Heart right ventricle (tissue), 16 donors: ENCODE results near the gene VAT1L. TPM values are rescaled to one million over a fixed set of nuclear protein-coding genes. Genes with fewer than 3 reads are reported as not detected.

Experiments used
- ATAC-seq, 8 donors: fragments of 200-7000 bp; cut with Tn5 transposase; one replicate each; pipeline ENCODE4 v1.9.1; 2020; ENCODE audit warnings: mild to moderate bottlenecking in 8 of 8, moderate library complexity in 8 of 8, moderate number of reproducible peaks in 1 of 8
- DNase-seq, 2 donors: peaks; one replicate each; pipeline ENCODE4 v3.0.0-alpha.2; 2020
- H3K27ac ChIP-seq, 10 donors: fragments of 200-600 bp; sonication (generic) in 2 of 10; one replicate each; pipeline versions ENCODE4 v1.5.0 to v1.8.0; 2020 to 2022; ENCODE audit warnings: mild to moderate bottlenecking in 3 of 10
- H3K27me3 ChIP-seq, 7 donors: fragments of 200-600 bp; one replicate each; pipeline ENCODE4 v1.8.0; 2021 to 2022; ENCODE audit warnings: mild to moderate bottlenecking in 2 of 7
- H3K36me3 ChIP-seq, 9 donors: fragments of 200-600 bp; sonication (generic) in 1 of 9; one replicate each; pipeline versions ENCODE4 v1.5.0 to v1.8.0; 2020 to 2022; ENCODE audit warnings: mild to moderate bottlenecking in 2 of 9
- H3K4me1 ChIP-seq, 9 donors: fragments of 200-600 bp; sonication (generic) in 1 of 9; one replicate each; pipeline versions ENCODE4 v1.5.0 to v1.8.0; 2020 to 2022; ENCODE audit warnings: mild to moderate bottlenecking in 4 of 9
- H3K4me3 ChIP-seq, 10 donors: fragments of 200-600 bp; sonication (generic) in 2 of 10; one replicate each; pipeline versions ENCODE4 v1.5.0 to v1.8.0; 2020 to 2022; ENCODE audit warnings: mild to moderate bottlenecking in 7 of 10, moderate library complexity in 2 of 10
- H3K9me3 ChIP-seq, 11 donors: fragments of 200-600 bp in 10 of 11; sonication (generic) in 2 of 11; one replicate each; pipeline versions ENCODE4 v1.5.0 to v1.8.0; 2013 to 2022; ENCODE audit warnings: mild to moderate bottlenecking in 2 of 11, control low read depth in 1 of 11, moderate library complexity in 1 of 11
- WGBS, 2 donors: extraction: QIAGEN DNeasy Blood & Tissue Kit; methylation state at CpG; one replicate each; pipeline ENCODE4 v1.1.7; 2013; ENCODE audit warnings: inconsistent platforms in 1 of 2; 5-methylcytosine and 5-hydroxymethylcytosine counted together
- intact Hi-C, 10 donors: fragments of 100-400 bp; cut with DNase I; formaldehyde crosslinking; loops; one replicate each; pipeline versions ENCODE4 v1.11.1 to v1.14.2; 2022
- polyA plus RNA-seq, 2 donors: library from polyadenylated mRNA; stranded (reverse); fragments of 200-250 nt; gene quantifications; one replicate each; pipeline ENCODE4 v1.2.3, GENCODE V29; 2013
- total RNA-seq, 10 donors: library from RNA; stranded (reverse); fragmentation: NEBNext Ultra II Directional in 3 of 10; extraction: Animal tissue kit (Norgen Biotek cat#: 25700) in 3 of 10; gene quantifications; one replicate each; pipeline versions ENCODE4 v1.2.1 to v1.2.4, GENCODE V29; 2021 to 2023
- TF ChIP-seq, protein P1 (sequence below), 9 donors: fragments of 200-600 bp; sonication (generic) in 2 of 9; IDR thresholded peaks; one replicate each; pipeline versions ENCODE4 v1.5.0 to v1.8.0; 2021 to 2022; ENCODE audit warnings: antibody characterized with exemption in 9 of 9, mild to moderate bottlenecking in 5 of 9, moderate library complexity in 1 of 9
- donor health status: Arrhythmogenic right ventricular cardiomyopathy.
- donor health status: ischemic (EF 13 %, LVEDD 7.1; RV severe dilation, severe dysfunction).
- donor health status: healthy with polysubstance abuse.
- donor health status: DM: no; HTN: yes; CAD: no.
- donor health status: DM: no; HTN: no; CAD: no.
- donor health status: ischemic (EF 25% LVEDD 6.9; RV normal size, moderate dysfunction).
- donor health status: ischemic (EF 25% LVEDD 5.7; RV mildly dilated, moderate dysfunction).
- donor health status: healthy.
- donor health status: DM: yes; HTN: yes; CAD: no.
- donor health status: Ischemic cardiomyopathy.
- donor health status: ischemic (EF 35%, LVEDD 5.7; RV mildly dilated, moderate dysfunction).
- donor health status: nonischemic (EF 11% LVEDD 7.7; RV severe dilation, severe dysfunction).
- donor health status: DM: yes; HTN: yes; CAD: no.
- donor health status: PGD.
- donor health status: ischemic (EF 29% LVEDD 5.4; RV normal size, mild dysfunction).
- donor health status: nonischemic (EF 23%, LVEDD 6.1; RV moderate dilation, normal function).

VAT1L gene
- total and polyA plus RNA-seq, 12 donors = 0.19 to 61.0 (median 24.0) TPM

DNA sequence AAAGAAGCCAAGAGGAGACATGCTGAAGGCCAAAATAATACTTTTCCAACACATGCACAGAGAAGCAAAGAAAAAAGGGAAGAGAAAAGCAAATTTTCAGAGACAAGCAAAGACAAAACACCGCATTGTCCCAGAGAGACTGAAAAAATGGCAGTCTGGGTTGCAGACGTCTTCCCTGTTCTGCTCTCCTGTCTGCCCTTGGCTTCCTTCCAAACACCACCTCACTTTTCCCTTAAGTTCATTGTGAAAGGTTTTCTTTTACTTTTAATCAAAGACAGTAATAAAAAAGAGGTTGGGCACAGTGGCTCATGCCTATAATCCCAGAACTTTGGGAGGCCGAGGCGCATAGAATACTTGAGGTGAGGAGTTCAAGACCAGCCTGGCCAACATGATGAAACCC, 21.2 kb upstream of the VAT1L start:
- no peak overlapping the region for H3K27ac ChIP-seq
- DNase-seq (no peak), ATAC-seq (no peak)
- TF ChIP-seq, protein P1, sequence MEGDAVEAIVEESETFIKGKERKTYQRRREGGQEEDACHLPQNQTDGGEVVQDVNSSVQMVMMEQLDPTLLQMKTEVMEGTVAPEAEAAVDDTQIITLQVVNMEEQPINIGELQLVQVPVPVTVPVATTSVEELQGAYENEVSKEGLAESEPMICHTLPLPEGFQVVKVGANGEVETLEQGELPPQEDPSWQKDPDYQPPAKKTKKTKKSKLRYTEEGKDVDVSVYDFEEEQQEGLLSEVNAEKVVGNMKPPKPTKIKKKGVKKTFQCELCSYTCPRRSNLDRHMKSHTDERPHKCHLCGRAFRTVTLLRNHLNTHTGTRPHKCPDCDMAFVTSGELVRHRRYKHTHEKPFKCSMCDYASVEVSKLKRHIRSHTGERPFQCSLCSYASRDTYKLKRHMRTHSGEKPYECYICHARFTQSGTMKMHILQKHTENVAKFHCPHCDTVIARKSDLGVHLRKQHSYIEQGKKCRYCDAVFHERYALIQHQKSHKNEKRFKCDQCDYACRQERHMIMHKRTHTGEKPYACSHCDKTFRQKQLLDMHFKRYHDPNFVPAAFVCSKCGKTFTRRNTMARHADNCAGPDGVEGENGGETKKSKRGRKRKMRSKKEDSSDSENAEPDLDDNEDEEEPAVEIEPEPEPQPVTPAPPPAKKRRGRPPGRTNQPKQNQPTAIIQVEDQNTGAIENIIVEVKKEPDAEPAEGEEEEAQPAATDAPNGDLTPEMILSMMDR (IDR thresholded peaks at IDR 0.05) = no peak
- no peaks in the 10 kb centered on the region for H3K27me3 ChIP-seq
- H3K4me3 ChIP-seq = no peak overlapping the region
- H3K36me3 ChIP-seq = no peaks in the 10 kb centered on the region
- H3K9me3 ChIP-seq = no peaks in the 10 kb centered on the region
- 65 to 79% methylated on average over 4 of the region's 4 CpGs for WGBS, 2 donors
- intact Hi-C loops = no loop called here
- peaks cover 0 to 8% (median 0%) of the 10 kb centered on the region in 9 donors for H3K4me1 ChIP-seq

DNA sequence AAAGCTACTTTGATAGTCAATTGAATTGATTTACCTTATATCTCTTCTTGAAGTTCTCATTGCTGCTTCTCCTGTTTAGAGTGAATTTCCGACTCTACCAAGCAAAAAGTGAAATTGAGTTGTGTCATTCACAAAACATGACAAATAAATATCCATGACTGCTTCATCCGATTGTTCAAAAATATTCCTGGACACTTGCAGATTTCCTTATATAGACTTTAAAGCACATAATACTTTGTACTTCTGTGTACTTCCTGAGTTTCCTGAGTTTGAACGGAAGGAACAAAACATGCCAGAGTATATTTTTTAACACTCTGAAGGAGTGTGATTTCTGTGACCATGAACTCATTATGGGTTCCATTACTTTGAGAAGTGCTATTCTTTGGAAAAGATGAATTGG, 20.5 kb upstream of the VAT1L start:
- no peaks in the 10 kb centered on the region for H3K9me3 ChIP-seq
- H3K36me3 ChIP-seq = no peaks in the 10 kb centered on the region
- H3K27ac ChIP-seq = no peak overlapping the region
- WGBS, 2 donors = 52 to 69% methylated on average over 3 of the region's 3 CpGs
- no peak for ATAC-seq
- TF ChIP-seq, protein P1 (IDR thresholded peaks at IDR 0.05) = no peak
- H3K4me1 ChIP-seq = peaks cover 0 to 8% (median 0%) of the 10 kb centered on the region in 9 donors
- intact Hi-C loops = no loop called here
- H3K27me3 ChIP-seq = no peaks in the 10 kb centered on the region
- no peak for DNase-seq
- no peak overlapping the region for H3K4me3 ChIP-seq

DNA sequence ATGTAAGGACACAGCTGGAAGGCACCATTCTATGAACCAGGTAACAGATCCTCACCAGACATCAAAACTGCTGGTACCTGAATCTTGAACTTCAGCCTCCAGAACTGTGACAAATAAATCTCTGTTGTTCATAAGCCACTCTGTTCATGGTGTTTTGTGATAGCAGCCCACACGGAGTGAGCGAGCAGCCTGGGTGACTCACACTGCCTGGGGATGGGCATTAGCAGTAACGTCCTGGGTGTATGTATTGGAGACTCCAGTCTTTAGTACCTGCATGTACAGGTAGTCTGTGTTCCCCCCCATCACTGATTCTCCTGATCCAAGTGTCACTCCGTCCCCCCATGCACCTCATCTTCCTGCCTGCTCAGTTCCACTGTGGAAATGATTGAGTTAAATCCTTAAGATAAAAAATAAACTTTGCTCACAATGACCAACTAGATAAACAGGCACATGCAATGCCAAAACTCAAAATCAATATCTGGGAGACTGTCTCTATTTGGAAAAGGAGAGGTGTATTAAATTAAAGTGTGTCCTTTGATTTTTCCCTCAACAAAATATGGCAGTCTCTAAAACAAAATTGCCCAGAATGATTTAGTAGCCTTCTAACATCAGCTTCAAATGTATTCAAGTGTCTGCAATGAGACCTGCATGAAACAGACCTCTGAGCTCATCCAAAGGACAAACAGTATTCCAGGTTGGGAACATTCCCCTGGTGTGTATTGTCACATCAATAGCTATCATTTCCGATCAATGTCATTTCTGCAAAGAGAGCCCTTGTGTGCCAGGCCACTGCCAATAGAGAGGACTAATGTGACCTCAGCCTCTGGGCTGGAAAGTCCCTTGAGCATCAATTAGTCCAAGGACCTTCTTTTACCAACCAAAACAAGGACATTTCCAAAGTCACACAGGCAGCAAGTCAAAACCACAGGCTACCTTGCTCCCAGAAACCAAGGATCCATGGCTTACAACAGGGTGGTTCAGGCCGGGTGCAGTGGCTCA, 12.2 kb upstream of the VAT1L start:
- Histone ChIP-seq H3K4me3 (no peak overlapping the region), H3K4me1 (no peaks in the 10 kb centered on the region), H3K27me3 (no peaks in the 10 kb centered on the region), H3K9me3 (no peaks in the 10 kb centered on the region), H3K36me3 (no peaks in the 10 kb centered on the region), H3K27ac (no peak overlapping the region)
- WGBS, 2 donors = 77 to 85% methylated on average over 6 of the region's 6 CpGs
- ATAC-seq (no peak), DNase-seq (no peak)
- TF ChIP-seq, protein P1 (IDR thresholded peaks at IDR 0.05) = no peak
- intact Hi-C loops = no loop called here

DNA sequence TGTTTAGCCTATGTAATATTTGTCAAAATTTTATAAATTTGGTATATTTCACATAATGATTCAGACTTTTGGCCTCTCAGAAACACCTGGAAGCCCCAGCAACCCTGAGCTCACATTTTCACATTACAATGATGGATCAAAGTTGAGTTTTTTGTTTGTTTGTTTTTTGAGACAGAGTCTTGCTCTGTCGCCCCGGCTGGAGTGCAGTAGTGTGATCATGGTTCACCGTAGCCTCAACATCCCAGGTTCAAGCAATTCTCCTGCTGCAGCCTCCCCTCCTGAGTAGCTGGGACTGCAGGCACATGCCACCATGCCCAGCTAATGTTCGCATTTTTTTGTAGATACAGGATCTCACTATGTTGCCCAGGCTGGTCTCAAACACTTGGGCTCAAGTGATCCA, 10.6 kb upstream of the VAT1L start:
- DNase-seq = no peak
- Histone ChIP-seq H3K36me3 (no peaks in the 10 kb centered on the region), H3K9me3 (no peaks in the 10 kb centered on the region), H3K4me3 (no peak overlapping the region), H3K27ac (no peak overlapping the region), H3K27me3 (no peaks in the 10 kb centered on the region), H3K4me1 (no peaks in the 10 kb centered on the region)
- 95 to 96% methylated on average over 4 of the region's 4 CpGs for WGBS, 2 donors
- TF ChIP-seq, protein P1 (IDR thresholded peaks at IDR 0.05) = no peak
- intact Hi-C loops = no loop called here
- no peak for ATAC-seq
